Subcutaneous adipose tissue (tissue), 4 donors: ENCODE data around the gene MST1R. TPM values are rescaled to one million over a fixed set of nuclear protein-coding genes. Genes with fewer than 3 reads are reported as not detected.

Source experiments
- total RNA-seq, 4 donors: library from RNA; depleted of rRNA; stranded (reverse); fragments of >200 nt; gene quantifications; one replicate each; pipeline ENCODE4 v1.1.0, GENCODE V29; 2016
- TF ChIP-seq, protein P1 (sequence below): fragments of 450-650 bp; IDR thresholded peaks from one replicate; pipeline ENCODE4 v1.5.1; 2016; ENCODE audit warnings: low read depth, mild to moderate bottlenecking, control low read depth, antibody characterized with exemption, moderate library complexity

MST1R gene
- total RNA-seq, 4 donors from 2014 or later = 0.44 to 2.8 (median 0.51) TPM; not detected in 1

DNA sequence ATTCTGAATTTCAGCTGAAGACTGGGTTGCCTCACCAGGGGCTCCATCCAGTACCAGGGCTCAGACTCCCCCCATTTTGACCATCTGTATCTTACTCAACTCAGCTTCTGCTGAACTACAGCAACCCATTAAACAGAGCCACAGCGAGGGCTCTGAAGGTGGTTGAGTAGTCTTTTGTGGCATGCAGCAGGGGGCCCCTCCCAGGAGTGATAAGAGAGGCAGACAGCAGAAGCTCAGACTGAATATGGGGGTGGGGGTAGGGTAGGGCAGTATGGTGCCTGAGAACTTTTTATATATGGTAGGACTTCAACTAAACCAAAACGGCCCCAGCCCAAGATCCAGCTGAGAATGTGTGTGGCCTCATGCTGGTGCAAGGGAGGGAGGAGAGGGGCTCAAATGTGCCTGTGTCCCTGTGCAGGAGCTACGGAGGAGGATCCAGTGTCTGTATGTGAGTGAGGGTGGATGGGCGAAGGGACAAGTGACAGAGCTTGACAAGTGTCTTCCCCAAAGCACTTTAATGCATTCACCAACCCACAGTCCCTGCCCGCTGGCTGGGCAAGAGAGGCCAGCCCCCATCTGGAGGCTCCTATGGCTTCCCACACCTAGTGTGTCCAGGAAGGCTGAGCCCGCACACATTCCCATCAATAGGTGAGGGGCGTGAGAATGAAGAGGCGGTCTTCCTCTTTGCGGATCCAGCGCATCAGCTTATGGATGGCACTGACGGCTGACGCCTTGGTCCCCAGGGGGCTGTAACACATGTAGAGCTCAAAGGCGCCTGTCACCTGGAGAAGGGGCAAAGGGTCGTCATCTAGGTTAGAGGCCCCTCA lies 4.9 kb upstream of the MST1R start:
- TF ChIP-seq, protein P1, sequence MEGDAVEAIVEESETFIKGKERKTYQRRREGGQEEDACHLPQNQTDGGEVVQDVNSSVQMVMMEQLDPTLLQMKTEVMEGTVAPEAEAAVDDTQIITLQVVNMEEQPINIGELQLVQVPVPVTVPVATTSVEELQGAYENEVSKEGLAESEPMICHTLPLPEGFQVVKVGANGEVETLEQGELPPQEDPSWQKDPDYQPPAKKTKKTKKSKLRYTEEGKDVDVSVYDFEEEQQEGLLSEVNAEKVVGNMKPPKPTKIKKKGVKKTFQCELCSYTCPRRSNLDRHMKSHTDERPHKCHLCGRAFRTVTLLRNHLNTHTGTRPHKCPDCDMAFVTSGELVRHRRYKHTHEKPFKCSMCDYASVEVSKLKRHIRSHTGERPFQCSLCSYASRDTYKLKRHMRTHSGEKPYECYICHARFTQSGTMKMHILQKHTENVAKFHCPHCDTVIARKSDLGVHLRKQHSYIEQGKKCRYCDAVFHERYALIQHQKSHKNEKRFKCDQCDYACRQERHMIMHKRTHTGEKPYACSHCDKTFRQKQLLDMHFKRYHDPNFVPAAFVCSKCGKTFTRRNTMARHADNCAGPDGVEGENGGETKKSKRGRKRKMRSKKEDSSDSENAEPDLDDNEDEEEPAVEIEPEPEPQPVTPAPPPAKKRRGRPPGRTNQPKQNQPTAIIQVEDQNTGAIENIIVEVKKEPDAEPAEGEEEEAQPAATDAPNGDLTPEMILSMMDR = no peak

- TF ChIP-seq, protein P1 = no peak
Measured at GRCh38 chr3:49906073-49906743, 2.5 kb upstream of the MST1R start.

GRCh38 chr3:49902511-49903345 lies 945 bp downstream of the MST1R start:
- TF ChIP-seq, protein P1 = no peak

- TF ChIP-seq, protein P1 = no peak
Measured at GRCh38 chr3:49901366-49902339, 2.0 kb downstream of the MST1R start.

DNA sequence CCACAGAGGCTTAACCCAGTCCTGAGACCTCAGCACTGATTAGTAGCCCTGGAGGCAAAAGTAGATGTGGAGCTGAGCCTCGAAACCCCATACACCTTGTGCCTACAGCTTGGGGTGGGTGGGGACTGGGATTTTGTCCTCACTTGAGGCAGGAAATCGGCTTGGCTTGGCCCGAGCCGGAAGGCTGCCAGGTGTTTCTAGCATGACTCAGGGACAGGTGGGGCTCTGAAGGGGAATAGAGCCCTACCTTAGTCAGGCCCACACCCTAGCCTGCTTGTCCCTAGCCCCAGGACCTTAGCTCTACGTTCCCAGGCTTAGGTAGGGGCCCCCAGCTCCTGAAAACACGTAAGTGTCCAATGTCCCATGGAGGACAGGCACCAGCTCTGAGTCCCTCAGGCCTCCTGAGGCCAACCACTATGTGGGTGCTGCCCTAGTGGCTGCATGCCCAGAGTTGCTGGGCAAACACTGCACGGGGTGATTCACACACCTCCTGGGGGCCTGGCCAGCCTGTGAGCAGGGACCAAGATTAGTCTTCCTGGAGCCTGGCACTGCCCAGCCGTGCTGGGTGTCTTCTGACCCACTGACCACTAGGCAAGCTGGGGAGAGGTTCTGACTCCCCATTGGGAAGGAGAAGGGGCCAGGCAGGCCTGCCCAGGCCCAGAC lies 3.1 kb downstream of the MST1R start:
- TF ChIP-seq, protein P1 = no peak

GRCh38 chr3:49899815-49900214 lies 3.9 kb downstream of the MST1R start:
- TF ChIP-seq, protein P1 = no peak
